BLaER1 treated with 17β-estradiol and CSF1 and Interleukin-3, amounts not matched to agents 10 nM and 100 nM (cell line): ENCODE data around the gene GUCY1A2.
"Not testable (repeated sequence)": the region's sequence is repeated elsewhere in the genome, so short reads cannot be mapped to it uniquely, and the experiment has no call there.

ENCODE experiments used
- H3K27ac ChIP-seq, 11 experiments: shearing (Covaris generic); formaldehyde crosslinking; 2 replicates each; pipeline ENCODE4 v1.8.1; 2022
- H3K27me3 ChIP-seq, 11 experiments: shearing (Covaris generic); formaldehyde crosslinking; 2 replicates each; pipeline ENCODE4 v1.8.1; 2022
- H3K36me3 ChIP-seq, 11 experiments: shearing (Covaris generic); formaldehyde crosslinking; 2 replicates each; pipeline ENCODE4 v1.8.1; 2022
- H3K4me1 ChIP-seq, 10 experiments: shearing (Covaris generic); formaldehyde crosslinking; 2 replicates each; pipeline ENCODE4 v1.8.1; 2022
- H3K4me2 ChIP-seq, 11 experiments: shearing (Covaris generic); formaldehyde crosslinking; 2 replicates each; pipeline ENCODE4 v1.8.1; 2022
- H3K4me3 ChIP-seq, 10 experiments: shearing (Covaris generic); formaldehyde crosslinking; 2 replicates each; pipeline ENCODE4 v1.8.1; 2022
- H3K9ac ChIP-seq, 11 experiments: shearing (Covaris generic); formaldehyde crosslinking; 2 replicates each; pipeline ENCODE4 v1.8.1; 2022
- H3K9me3 ChIP-seq, 11 experiments: shearing (Covaris generic); formaldehyde crosslinking; replicated peaks in 1 of 11; 2 replicates each; pipeline ENCODE4 v1.8.1; 2022
- H4K20me1 ChIP-seq, 11 experiments: shearing (Covaris generic); formaldehyde crosslinking; 2 replicates each; pipeline ENCODE4 v1.8.1; 2022
- Cebpa-rat ChIP-seq, 11 experiments: shearing (Covaris generic); IDR thresholded peaks; 2 replicates each; pipeline ENCODE4 v1.8.1; 2022

GUCY1A2 gene, protein sequence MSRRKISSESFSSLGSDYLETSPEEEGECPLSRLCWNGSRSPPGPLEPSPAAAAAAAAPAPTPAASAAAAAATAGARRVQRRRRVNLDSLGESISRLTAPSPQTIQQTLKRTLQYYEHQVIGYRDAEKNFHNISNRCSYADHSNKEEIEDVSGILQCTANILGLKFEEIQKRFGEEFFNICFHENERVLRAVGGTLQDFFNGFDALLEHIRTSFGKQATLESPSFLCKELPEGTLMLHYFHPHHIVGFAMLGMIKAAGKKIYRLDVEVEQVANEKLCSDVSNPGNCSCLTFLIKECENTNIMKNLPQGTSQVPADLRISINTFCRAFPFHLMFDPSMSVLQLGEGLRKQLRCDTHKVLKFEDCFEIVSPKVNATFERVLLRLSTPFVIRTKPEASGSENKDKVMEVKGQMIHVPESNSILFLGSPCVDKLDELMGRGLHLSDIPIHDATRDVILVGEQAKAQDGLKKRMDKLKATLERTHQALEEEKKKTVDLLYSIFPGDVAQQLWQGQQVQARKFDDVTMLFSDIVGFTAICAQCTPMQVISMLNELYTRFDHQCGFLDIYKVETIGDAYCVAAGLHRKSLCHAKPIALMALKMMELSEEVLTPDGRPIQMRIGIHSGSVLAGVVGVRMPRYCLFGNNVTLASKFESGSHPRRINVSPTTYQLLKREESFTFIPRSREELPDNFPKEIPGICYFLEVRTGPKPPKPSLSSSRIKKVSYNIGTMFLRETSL

DNA sequence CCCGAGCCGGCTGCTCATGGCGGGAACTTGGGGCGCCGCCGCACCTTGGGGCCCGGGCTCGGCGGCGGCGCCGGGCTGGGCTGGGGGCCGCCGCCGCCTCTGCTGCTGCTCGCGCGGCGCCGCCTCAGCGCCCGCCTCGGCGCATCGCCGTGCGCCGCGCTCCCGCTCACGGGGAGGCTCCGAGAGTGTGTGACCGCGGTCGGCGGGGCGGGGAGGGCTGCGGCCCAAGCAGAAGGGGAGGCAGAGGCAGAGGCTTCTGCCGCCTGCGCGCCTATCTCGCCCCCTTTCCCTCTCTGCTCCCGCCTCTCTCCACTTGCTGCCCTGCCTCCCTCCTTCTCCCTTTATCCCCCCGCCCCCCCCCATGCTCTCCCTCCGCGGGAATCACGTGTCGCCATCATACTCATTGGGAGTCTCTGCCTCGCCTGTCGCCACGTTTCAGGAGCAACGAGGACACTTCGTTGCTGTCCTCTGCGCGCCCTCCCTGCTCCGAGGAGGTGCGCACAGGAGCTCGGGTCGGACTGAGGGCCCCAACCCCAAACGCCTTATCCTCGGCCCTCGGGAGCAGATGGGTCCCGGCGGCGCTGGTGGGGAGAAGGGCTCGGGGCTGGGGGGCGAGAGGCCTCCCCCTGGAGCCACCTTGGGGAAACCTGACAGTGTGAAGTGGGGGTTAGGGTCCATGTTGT lies at the start of gene GUCY1A2:
GUCY1A2 (minus strand) TSS at position 258 of the 683 bp plus-strand sequence. CDS start 421 bp downstream, outside the sequence.
- Histone ChIP-seq H3K27ac (no peak within 1 kb of the TSS), H3K4me2 (peak within 1 kb of the TSS; percentile 60 to 81 (median 69))

DNA sequence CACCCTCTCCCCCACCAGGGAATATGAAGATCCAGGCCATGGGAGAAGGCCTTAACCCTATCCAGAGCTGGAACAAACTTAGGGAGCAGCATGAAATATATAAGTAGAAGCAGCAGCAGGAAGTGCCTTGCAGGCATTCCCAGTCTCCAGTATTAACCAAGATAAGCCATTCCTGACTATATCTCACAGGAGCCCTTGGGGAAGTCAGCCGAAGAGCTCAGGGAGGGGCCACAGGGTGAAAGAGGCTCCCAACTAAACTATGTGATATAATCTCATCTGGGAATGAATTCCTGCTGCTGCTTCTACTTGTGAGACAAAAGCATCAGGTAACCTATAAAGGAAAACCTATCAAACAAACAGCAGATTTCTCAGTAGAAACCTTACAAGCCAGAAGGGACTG lies 36.1 kb upstream of the GUCY1A2 start:
- H4K20me1 ChIP-seq = no peaks in the 10 kb centered on the region
- H3K9me3 ChIP-seq = peaks cover 31 to 35% (median 35%) of the 10 kb centered on the region in 11 experiments
- H3K27me3 ChIP-seq = no peaks in the 10 kb centered on the region
- H3K36me3 ChIP-seq = no peaks in the 10 kb centered on the region; a peak in 1 of 22 replicates
- H3K9ac ChIP-seq = no peak overlapping the region
- no peak for TF ChIP-seq Cebpa-rat (IDR thresholded peaks at IDR 0.05)
- no peak overlapping the region for H3K27ac ChIP-seq
- no peaks in the 10 kb centered on the region for H3K4me1 ChIP-seq
- H3K4me2 ChIP-seq = no peak overlapping the region
- no peak overlapping the region for H3K4me3 ChIP-seq

More for the DNA sequence above, at the start of gene GUCY1A2:
- Histone ChIP-seq H3K27me3 (peaks cover 39 to 43% (median 41%) of the 10 kb centered on the region in 11 experiments), H4K20me1 (no peaks in the 10 kb centered on the region), H3K4me1 (no peaks in the 10 kb centered on the region), H3K9ac (peak within 1 kb of the TSS in 2 of 11 experiments; percentile 26 to 42; a peak in 1 of 22 replicates), H3K36me3 (no peaks in the 10 kb centered on the region), H3K9me3 (peaks cover 6 to 26% (median 23%) of the 10 kb centered on the region in 11 experiments; a peak in 20 of 22 replicates), H3K4me3 (peak within 1 kb of the TSS; percentile 49 to 68 (median 56))
- no peak for TF ChIP-seq Cebpa-rat (IDR thresholded peaks at IDR 0.05)

DNA sequence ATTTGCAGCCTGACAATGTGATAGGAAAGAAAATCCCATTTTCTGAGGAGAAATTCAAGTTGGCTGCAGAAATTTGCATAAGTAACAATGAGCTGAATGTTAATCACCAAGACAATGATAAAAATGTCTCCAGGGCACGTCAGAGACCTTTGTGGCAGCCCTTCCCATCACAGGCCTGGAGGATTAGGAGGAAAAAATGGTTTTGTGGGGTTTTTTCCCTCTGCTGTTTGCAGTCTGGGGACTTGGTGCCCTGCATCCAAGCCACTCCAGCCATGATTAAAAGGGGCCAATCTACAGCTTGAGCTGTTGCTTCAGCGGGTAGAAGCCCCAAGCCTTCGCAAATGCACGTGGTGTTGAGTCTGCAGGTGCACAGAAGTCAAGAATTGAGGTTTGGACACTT lies 33.1 kb upstream of the GUCY1A2 start:
- not testable (repeated sequence) for H3K4me2 ChIP-seq, H3K27me3 ChIP-seq, H3K9ac ChIP-seq, H4K20me1 ChIP-seq, H3K36me3 ChIP-seq, H3K27ac ChIP-seq
- Histone ChIP-seq H3K4me3 (peak overlapping the region in 1 of 10 experiments; percentile 15; a peak in 1 of 20 replicates), H3K4me1 (peaks cover 0 to 13% (median 0%) of the 10 kb centered on the region in 10 experiments; a peak in 4 of 20 replicates), H3K9me3 (peaks cover 31 to 41% (median 35%) of the 10 kb centered on the region in 11 experiments)

DNA sequence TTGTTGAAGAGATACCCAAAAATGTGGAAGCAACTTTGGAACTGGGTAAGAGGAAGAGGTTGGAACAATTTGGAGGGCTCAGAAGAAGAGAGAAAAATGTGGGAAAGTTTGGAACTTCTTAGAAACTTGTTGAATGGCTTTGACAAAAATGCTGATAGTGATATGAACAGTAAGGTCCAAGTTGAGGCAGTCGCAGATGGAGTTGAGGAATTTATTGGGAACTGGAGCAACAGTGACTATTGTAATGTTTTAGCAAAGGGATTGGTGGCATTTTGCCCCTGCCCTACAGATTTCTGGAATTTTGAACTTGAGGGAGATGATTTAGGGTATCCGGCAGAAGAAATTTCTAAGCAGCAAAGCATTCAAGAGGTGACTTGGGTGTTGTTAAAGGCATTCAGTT lies 32.6 kb upstream of the GUCY1A2 start:
- not testable (repeated sequence) for H3K4me2 ChIP-seq, H3K4me3 ChIP-seq, H3K36me3 ChIP-seq, H3K9ac ChIP-seq, H3K27ac ChIP-seq, H4K20me1 ChIP-seq, H3K27me3 ChIP-seq
- H3K4me1 ChIP-seq = peaks cover 0 to 13% (median 0%) of the 10 kb centered on the region in 10 experiments; a peak in 4 of 20 replicates
- peaks cover 31 to 41% (median 35%) of the 10 kb centered on the region in 11 experiments for H3K9me3 ChIP-seq

DNA sequence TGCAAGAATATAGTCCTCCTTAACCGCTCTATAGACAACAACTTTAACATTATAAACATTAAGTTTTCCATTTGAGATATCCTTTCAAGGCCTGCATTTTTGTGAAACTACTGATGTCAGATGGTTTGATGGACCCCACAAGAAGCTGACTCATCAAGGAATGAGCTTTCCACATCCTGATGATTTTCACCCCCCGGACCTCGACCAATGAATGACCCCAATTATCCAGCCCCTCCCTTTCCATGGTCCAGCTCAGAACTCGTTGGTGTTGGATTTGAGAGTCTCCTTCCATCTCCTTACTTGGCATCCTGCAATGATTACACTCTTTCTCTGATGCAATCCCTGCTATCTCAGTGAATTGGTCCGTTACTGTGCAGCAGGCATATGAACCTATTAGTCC lies 31.8 kb upstream of the GUCY1A2 start:
- Histone ChIP-seq H3K9ac (no peak overlapping the region), H3K27ac (no peak overlapping the region), H3K4me2 (no peak overlapping the region)

DNA sequence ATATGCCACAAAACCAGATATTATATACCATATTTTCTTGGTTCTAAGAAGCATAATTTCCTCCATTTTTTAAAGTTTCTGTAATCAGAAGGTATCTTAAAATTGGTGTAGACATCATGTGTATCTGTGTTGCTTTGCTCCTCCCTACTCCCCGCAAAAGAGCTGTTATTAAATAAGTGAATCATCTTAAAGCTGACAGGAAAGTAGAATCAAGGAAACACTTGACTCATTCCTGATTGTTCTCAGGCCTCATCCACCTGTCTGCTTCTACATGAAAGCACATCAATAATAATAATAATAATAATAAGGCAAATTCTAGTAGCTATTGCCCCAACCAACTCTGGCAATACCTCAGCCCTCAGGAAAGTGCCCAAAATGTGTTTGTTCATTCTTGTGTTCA lies 26.2 kb upstream of the GUCY1A2 start:
- Histone ChIP-seq H3K4me3 (no peak overlapping the region), H3K4me2 (peak overlapping the region in 4 of 11 experiments; percentile 26 to 66 (median 56); a peak in 3 of 22 replicates), H3K27ac (peak overlapping the region in 1 of 11 experiments; percentile 73; a peak in 1 of 22 replicates), H3K27me3 (no peaks in the 10 kb centered on the region), H4K20me1 (no peaks in the 10 kb centered on the region), H3K4me1 (peaks cover 7 to 58% (median 26%) of the 10 kb centered on the region in 10 experiments; a peak in 19 of 20 replicates), H3K9ac (no peak overlapping the region), H3K36me3 (no peaks in the 10 kb centered on the region), H3K9me3 (peaks cover 10 to 30% (median 15%) of the 10 kb centered on the region in 11 experiments; a peak in 20 of 22 replicates)
- TF ChIP-seq Cebpa-rat (IDR thresholded peaks at IDR 0.05) = no peak

More for the DNA sequence above, 31.8 kb upstream of the GUCY1A2 start:
- peaks cover 31 to 41% (median 35%) of the 10 kb centered on the region in 11 experiments for H3K9me3 ChIP-seq
- peaks cover 0 to 13% (median 0%) of the 10 kb centered on the region in 10 experiments; a peak in 4 of 20 replicates for H3K4me1 ChIP-seq
- no peaks in the 10 kb centered on the region; a peak in 1 of 22 replicates for H3K36me3 ChIP-seq
- H4K20me1 ChIP-seq = no peaks in the 10 kb centered on the region
- no peak for TF ChIP-seq Cebpa-rat (IDR thresholded peaks at IDR 0.05)
- H3K27me3 ChIP-seq = no peaks in the 10 kb centered on the region
- H3K4me3 ChIP-seq = no peak overlapping the region

DNA sequence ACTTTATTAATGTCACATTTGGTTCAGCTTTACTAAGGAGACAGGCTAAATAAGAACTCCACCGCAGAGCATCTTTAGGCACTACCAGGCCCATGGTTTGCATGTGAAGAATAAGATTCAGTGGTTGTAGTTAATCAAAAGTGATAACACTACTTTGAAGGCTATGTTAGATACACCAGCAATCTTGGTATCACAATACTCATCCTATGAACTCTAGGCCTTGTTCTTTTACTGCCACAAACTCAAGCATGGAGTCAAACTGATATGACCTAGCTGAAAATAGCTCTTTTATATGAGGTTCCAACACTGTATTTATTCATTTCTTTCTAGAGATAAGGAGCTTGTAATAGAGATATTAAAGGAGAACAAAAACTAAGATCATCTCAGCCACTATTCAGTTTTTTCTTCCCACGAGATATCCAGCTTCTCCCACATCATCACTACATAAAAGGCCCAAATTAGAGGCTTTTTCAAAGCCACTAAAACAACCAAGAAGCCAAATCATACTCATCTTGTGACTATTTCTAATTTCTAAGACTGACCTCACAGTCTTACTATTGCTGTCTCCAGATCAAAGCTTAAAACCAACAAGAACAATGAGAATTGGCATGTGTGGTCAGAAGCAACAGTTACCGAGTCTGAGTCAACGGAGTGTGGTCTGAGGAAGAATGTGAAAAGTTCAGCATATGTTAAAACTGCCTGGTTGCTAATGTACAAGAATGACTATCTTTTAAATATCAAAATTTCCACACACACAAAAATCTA lies 25.1 kb upstream of the GUCY1A2 start:
- peak overlapping the region in 1 of 11 experiments; percentile 7; a peak in 2 of 22 replicates for H3K9ac ChIP-seq
- H3K4me3 ChIP-seq = no peak overlapping the region
- no peaks in the 10 kb centered on the region for H3K27me3 ChIP-seq
- no peaks in the 10 kb centered on the region for H4K20me1 ChIP-seq
- H3K36me3 ChIP-seq = no peaks in the 10 kb centered on the region
- H3K4me2 ChIP-seq = peak overlapping the region in 6 of 11 experiments; percentile 8 to 66 (median 48); a peak in 11 of 22 replicates
- peaks cover 8 to 25% (median 14%) of the 10 kb centered on the region in 11 experiments; a peak in 20 of 22 replicates for H3K9me3 ChIP-seq
- peaks cover 7 to 58% (median 26%) of the 10 kb centered on the region in 10 experiments; a peak in 19 of 20 replicates for H3K4me1 ChIP-seq
- TF ChIP-seq Cebpa-rat (IDR thresholded peaks at IDR 0.05) = no peak
- peak overlapping the region in 9 of 11 experiments; percentile 5 to 73 (median 33); a peak in 13 of 22 replicates for H3K27ac ChIP-seq

DNA sequence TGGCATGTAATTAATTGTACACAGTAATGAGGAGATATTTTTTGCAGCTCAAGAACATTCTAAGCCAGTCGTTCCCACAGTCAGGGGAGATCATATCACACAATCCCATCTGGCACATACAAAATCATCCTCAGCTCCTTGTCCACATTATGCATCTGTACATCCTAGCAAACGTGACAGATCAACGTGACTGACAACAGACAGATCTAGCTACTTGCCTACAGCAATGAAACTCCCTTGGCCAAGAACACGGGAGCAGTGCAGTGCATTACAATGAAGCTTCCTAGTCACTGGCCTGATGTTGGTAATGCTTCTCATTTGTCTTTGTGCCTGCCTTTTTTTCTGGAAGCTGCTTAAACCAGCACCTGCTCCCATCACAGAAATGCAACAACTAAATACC lies 24.5 kb upstream of the GUCY1A2 start:
- Histone ChIP-seq H3K4me2 (peak overlapping the region in 5 of 11 experiments; percentile 26 to 66 (median 56); a peak in 7 of 22 replicates), H3K9me3 (peaks cover 8 to 25% (median 14%) of the 10 kb centered on the region in 11 experiments; a peak in 20 of 22 replicates), H3K27ac (peak overlapping the region in 8 of 11 experiments; percentile 9 to 73 (median 42); a peak in 8 of 22 replicates), H4K20me1 (no peaks in the 10 kb centered on the region), H3K4me1 (peaks cover 7 to 53% (median 26%) of the 10 kb centered on the region in 10 experiments; a peak in 19 of 20 replicates), H3K4me3 (no peak overlapping the region), H3K27me3 (no peaks in the 10 kb centered on the region), H3K9ac (no peak overlapping the region), H3K36me3 (no peaks in the 10 kb centered on the region)
- TF ChIP-seq Cebpa-rat (IDR thresholded peaks at IDR 0.05) = no peak
